ENCODE data around the gene HPGD. TPM values are rescaled to one million over a fixed set of nuclear protein-coding genes. Genes with fewer than 3 reads are reported as not detected.

Gene HPGD
- polyA plus RNA-seq, 4 donors = 60.2 to 88.5 (median 77.5) TPM

- no peak for DNase-seq (ENCODE audit: low read depth in 4 of 4, low spot score in 2 of 4)
These were observed 38.5 kb downstream of the HPGD start for GRCh38 chr4:174483792-174484191.

GRCh38 chr4:174479140-174479539 lies 43.1 kb downstream of the HPGD start:
- DNase-seq (ENCODE audit: low read depth in 4 of 4, low spot score in 2 of 4) = no peak

GRCh38 chr4:174475528-174475927 lies 46.8 kb downstream of the HPGD start:
- no peak for DNase-seq (ENCODE audit: low read depth in 4 of 4, low spot score in 2 of 4)

- DNase-seq (ENCODE audit: low read depth in 4 of 4, low spot score in 2 of 4) = no peak
These were observed 47.7 kb downstream of the HPGD start for GRCh38 chr4:174474457-174475075.

- no peak for DNase-seq (ENCODE audit: low read depth in 4 of 4, low spot score in 2 of 4)
These were observed 55.2 kb downstream of the HPGD start for GRCh38 chr4:174467107-174467506.

- DNase-seq (ENCODE audit: low read depth in 4 of 4, low spot score in 2 of 4) = no peak
These were observed 57.3 kb downstream of the HPGD start for GRCh38 chr4:174464949-174465348.

GRCh38 chr4:174461466-174462106 lies 60.7 kb downstream of the HPGD start:
- peak in 3 of 4 donors; percentile 20 to 37 (median 24) for DNase-seq (ENCODE audit: low read depth in 4 of 4, low spot score in 2 of 4)

- no peak for DNase-seq (ENCODE audit: low read depth in 4 of 4, low spot score in 2 of 4)
These were observed 61.6 kb downstream of the HPGD start for GRCh38 chr4:174460684-174461083.

- no peak for DNase-seq (ENCODE audit: low read depth in 4 of 4, low spot score in 2 of 4)
These were observed 64.8 kb downstream of the HPGD start for GRCh38 chr4:174457468-174457867.

- no peak for DNase-seq (ENCODE audit: low read depth in 4 of 4, low spot score in 2 of 4)
These were observed 67.3 kb downstream of the HPGD start for GRCh38 chr4:174454815-174455473.

GRCh38 chr4:174451718-174452296 lies 70.5 kb downstream of the HPGD start:
- no peak for DNase-seq (ENCODE audit: low read depth in 4 of 4, low spot score in 2 of 4)

GRCh38 chr4:174450786-174451125 lies 71.5 kb downstream of the HPGD start:
- no peak for DNase-seq (ENCODE audit: low read depth in 4 of 4, low spot score in 2 of 4)

- DNase-seq (ENCODE audit: low read depth in 4 of 4, low spot score in 2 of 4) = no peak
These were observed 72.1 kb downstream of the HPGD start for GRCh38 chr4:174449944-174450785.

- no peak for DNase-seq (ENCODE audit: low read depth in 4 of 4, low spot score in 2 of 4)
These were observed 73.1 kb downstream of the HPGD start for GRCh38 chr4:174449152-174449551.

- no peak for DNase-seq (ENCODE audit: low read depth in 4 of 4, low spot score in 2 of 4)
These were observed 77.9 kb downstream of the HPGD start for GRCh38 chr4:174444390-174444789.

Other genes with a start within 250 kb of the HPGD start
- 10 to 100 TPM; 28.5 to 37.4 (median 33.5) TPM for gene FBXO8, start 238.8 kb downstream of the HPGD start, polyA plus RNA-seq (ENCODE audit: insufficient read length in 4 of 4)
- gene CEP44, start 238.6 kb downstream of the HPGD start, polyA plus RNA-seq (ENCODE audit: insufficient read length in 4 of 4) = 10 to 100 TPM; 15.7 to 33.4 (median 22.0) TPM

All from left renal cortex interstitium (tissue), 4 donors.